B cell (primary cell): ENCODE results near the gene TMEM128. TPM values are rescaled to one million over a fixed set of nuclear protein-coding genes. Genes with fewer than 3 reads are reported as not detected.

ENCODE experiments used
- ATAC-seq: fragments of 200-7000 bp; cut with Tn5 transposase; one replicate; pipeline ENCODE4 v1.10.0; 2021; ENCODE audit warnings: low read depth, mild to moderate bottlenecking, moderate number of reproducible peaks, moderate library complexity
- CTCF ChIA-PET: fragments of 350-600 bp; sonication (Branson Sonifier 250); formaldehyde crosslinking; loops from one replicate; lab custom pipeline; 2021; ENCODE audit warnings: antibody characterized with exemption, inconsistent platforms; lab: Charles Lee
- POLR2A ChIA-PET: fragments of 350-600 bp; sonication (Branson Sonifier 250); formaldehyde crosslinking; loops from one replicate; lab custom pipeline; 2021; ENCODE audit warnings: antibody characterized with exemption; lab: Charles Lee
- DNase-seq: peaks from one replicate; pipeline ENCODE4 v3.0.0; 2013
- H2AFZ ChIP-seq: 2 replicates; pipeline ENCODE4 v1.6.1; 2012; ENCODE audit warnings: mild to moderate bottlenecking, low read depth, low read length; ENCODE audit not compliant: insufficient read depth, poor library complexity, severe bottlenecking
- H3K27ac ChIP-seq, 2 donors: 1 replicate in 1 of 2; 2 replicates in 1 of 2; pipeline ENCODE4 v1.5.1; 2012 to 2013; ENCODE audit warnings: low read length in 2 of 2, mild to moderate bottlenecking in 2 of 2, moderate library complexity in 1 of 2
- H3K27me3 ChIP-seq, 4 experiments: fragments of 200-600 bp in 1 of 4; sonication (generic) in 1 of 4; replicated peaks in 1 of 4; 1 replicate in 2 of 4; 2 replicates in 2 of 4; pipeline versions ENCODE4 v1.6.1 to v1.7.0; 2013 to 2016; ENCODE audit warnings: low read length in 3 of 4, mild to moderate bottlenecking in 2 of 4, mixed read lengths in 1 of 4, moderate library complexity in 1 of 4; ENCODE audit not compliant: insufficient read depth in 4 of 4, control insufficient read depth in 3 of 4; ENCODE audit errors: control extremely low read depth in 1 of 4
- H3K36me3 ChIP-seq, 2 experiments: replicated peaks in 1 of 2; 1 replicate in 1 of 2; 2 replicates in 1 of 2; pipeline versions ENCODE4 v1.6.1 to v1.7.1; 2013; ENCODE audit warnings: low read length in 1 of 2; ENCODE audit not compliant: insufficient read depth in 2 of 2, control insufficient read depth in 1 of 2; ENCODE audit errors: control extremely low read depth in 1 of 2, extremely low read depth in 1 of 2
- H3K4me1 ChIP-seq, 2 donors: fragments of 200-600 bp in 1 of 2; sonication (generic) in 1 of 2; 1 replicate in 1 of 2; 2 replicates in 1 of 2; pipeline versions ENCODE4 v1.5.1 to v1.6.1; 2013 to 2017; ENCODE audit warnings: low read length in 2 of 2; ENCODE audit not compliant: control insufficient read depth in 2 of 2, insufficient read depth in 2 of 2
- H3K4me2 ChIP-seq: replicated peaks from 2 replicates; pipeline ENCODE3; 2012; ENCODE audit warnings: mild to moderate bottlenecking, low read depth, low read length; ENCODE audit not compliant: poor library complexity, severe bottlenecking
- H3K4me3 ChIP-seq, 5 experiments: fragments of 200-600 bp in 1 of 5; sonication (generic) in 1 of 5; 1 replicate in 3 of 5; 2 replicates in 2 of 5; pipeline versions ENCODE4 v1.5.1 to v1.7.0; 2011 to 2016; ENCODE audit warnings: low read length in 4 of 5, mild to moderate bottlenecking in 4 of 5, low read depth in 2 of 5, control low read depth in 1 of 5, moderate library complexity in 1 of 5; ENCODE audit not compliant: insufficient read depth in 1 of 5; ENCODE audit errors: control extremely low read depth in 1 of 5, extremely low read depth in 1 of 5
- H3K79me2 ChIP-seq: fragments of 200-600 bp; sonication (generic); one replicate; pipeline ENCODE4 v1.6.0; 2016; ENCODE audit warnings: low read length; ENCODE audit not compliant: control insufficient read depth, insufficient read depth
- H3K9ac ChIP-seq: fragments of 200-600 bp; sonication (generic); 2 replicates; pipeline ENCODE4 v1.6.1; 2017; ENCODE audit warnings: mild to moderate bottlenecking, low read length, moderate library complexity
- H3K9me3 ChIP-seq, 3 donors: one replicate each; pipeline versions ENCODE4 v1.6.1 to v1.7.1; 2013; ENCODE audit warnings: low read length in 2 of 3; ENCODE audit not compliant: control insufficient read depth in 2 of 3, insufficient read depth in 1 of 3; ENCODE audit errors: control extremely low read depth in 1 of 3
- H4K20me1 ChIP-seq: 2 replicates; pipeline ENCODE4 v1.6.0; 2012; ENCODE audit warnings: mild to moderate bottlenecking, low read length; ENCODE audit not compliant: insufficient read depth, control insufficient read depth, poor library complexity, severe bottlenecking
- H3K27ac Mint-ChIP-seq: one replicate; pipeline ENCODE4 v1.8.0; 2021; ENCODE audit warnings: mixed read lengths
- H3K27me3 Mint-ChIP-seq: one replicate; pipeline ENCODE4 v1.8.0; 2021; ENCODE audit warnings: mixed read lengths
- H3K4me1 Mint-ChIP-seq: one replicate; pipeline ENCODE4 v1.8.0; 2021; ENCODE audit warnings: mixed read lengths
- H3K4me3 Mint-ChIP-seq: one replicate; pipeline ENCODE4 v1.8.0; 2021; ENCODE audit warnings: mixed read lengths
- H3K9me3 Mint-ChIP-seq: one replicate; pipeline ENCODE4 v1.8.0; 2022; ENCODE audit warnings: mixed read lengths; ENCODE audit not compliant: insufficient read depth
- EZH2 ChIP-seq: IDR thresholded peaks from 2 replicates; pipeline ENCODE4 v1.6.1; 2012; ENCODE audit warnings: borderline replicate concordance, low read depth, mild to moderate bottlenecking, moderate library complexity, low read length; ENCODE audit not compliant: insufficient read depth, poor library complexity, severe bottlenecking
- WGBS: methylation state at CpG from one replicate; pipeline ENCODE4 v1.1.5; 2013; ENCODE audit warnings: missing lambda C conversion rate; ENCODE audit not compliant: insufficient coverage; 5-methylcytosine and 5-hydroxymethylcytosine counted together
- intact Hi-C: fragments of 100-400 bp; cut with micrococcal nuclease; formaldehyde crosslinking; loops from one replicate; pipeline ENCODE4 v1.10.0; 2022
- polyA plus RNA-seq: library from polyadenylated mRNA; depleted of rRNA; stranded (reverse); fragments of >200 nt; gene quantifications from 2 replicates; pipeline ENCODE4 v1.2.3, GENCODE V29; 2012
- total RNA-seq, 2 donors: library from RNA; stranded (reverse); fragments of 120-200 nt in 1 of 2; gene quantifications; 1 replicate in 1 of 2; 2 replicates in 1 of 2; pipeline versions ENCODE4 v1.2.3 to v1.2.4, GENCODE V29; 2013 to 2022
- TF ChIP-seq, protein P1 (sequence below): fragments of 200-600 bp; IDR thresholded peaks from one replicate; pipeline ENCODE4 v1.8.0; 2022; ENCODE audit warnings: antibody characterized with exemption, mild to moderate bottlenecking

TMEM128 gene
- total and polyA plus RNA-seq, 2 donors (not counting 1 experiment from before 2014, with no cell fraction given): 10.2 to 17.3 TPM

DNA sequence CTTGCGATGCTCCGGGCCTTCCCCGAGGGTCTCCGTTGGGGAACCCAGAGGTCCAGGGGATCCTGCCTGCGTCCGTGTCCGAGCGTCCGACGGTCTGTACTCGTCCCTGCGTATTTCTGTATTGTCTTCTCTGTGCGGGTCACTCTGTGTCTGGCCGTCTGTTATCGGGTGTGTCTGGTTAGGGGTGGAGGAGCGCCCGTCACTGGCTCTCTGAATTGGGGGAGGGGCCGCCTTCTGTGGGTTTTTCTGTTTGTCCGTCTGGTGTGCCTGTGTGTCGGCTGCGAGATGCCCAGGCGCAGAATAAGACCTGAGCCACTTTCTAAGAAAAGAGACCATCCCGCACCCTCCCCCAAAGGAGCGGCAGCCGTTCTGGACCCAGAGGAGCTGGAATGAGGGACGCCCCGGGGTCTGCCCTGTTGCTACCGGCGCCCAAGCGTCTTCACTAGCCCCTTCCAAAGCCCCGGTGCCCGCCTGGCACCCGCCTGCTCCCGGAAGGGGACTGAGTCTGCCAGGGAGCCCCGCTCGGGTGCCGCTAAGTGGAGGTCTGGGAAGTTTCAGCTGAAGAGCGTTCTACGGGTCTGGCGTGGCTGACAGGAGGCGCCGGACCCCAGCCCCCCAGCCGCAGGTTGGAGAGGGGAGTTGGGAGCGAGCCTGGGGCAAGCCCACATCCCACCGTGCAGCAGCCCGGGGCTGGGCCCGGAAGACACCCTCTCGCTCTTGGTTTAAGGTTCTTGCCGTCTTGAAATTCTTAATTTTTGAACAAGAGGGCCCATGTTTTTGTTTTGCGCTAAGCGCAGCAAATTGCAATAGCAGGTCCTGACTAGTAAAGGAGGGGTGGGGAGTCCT lies 20.3 kb downstream of the TMEM128 start:
- H3K27ac ChIP-seq: no peak overlapping the region
- Mint-ChIP-seq H3K9me3 (peaks cover under 1% of the 10 kb centered on the region), H3K4me1 (peaks cover 11% of the 10 kb centered on the region), H3K4me3 (no peak overlapping the region), H3K27ac (no peak overlapping the region), H3K27me3 (peaks cover 49% of the 10 kb centered on the region)
- H3K4me1 ChIP-seq: no peaks in the 10 kb centered on the region
- CTCF ChIA-PET: no interaction called here
- ATAC-seq: no peak
- peaks cover 0 to 13% (median 0%) of the 10 kb centered on the region in 3 donors for H3K9me3 ChIP-seq
- no peaks in the 10 kb centered on the region for H3K36me3 ChIP-seq
- no peak for DNase-seq
- peaks cover 0 to 28% (median 1%) of the 10 kb centered on the region in 4 experiments for H3K27me3 ChIP-seq
- no peak overlapping the region for H3K4me3 ChIP-seq
- 15% methylated on average over 41 of the region's 51 CpGs for WGBS
- H3K79me2 ChIP-seq: no peaks in the 10 kb centered on the region
- H3K9ac ChIP-seq: no peak overlapping the region
- TF ChIP-seq EZH2: no peak
- TF ChIP-seq, protein P1, sequence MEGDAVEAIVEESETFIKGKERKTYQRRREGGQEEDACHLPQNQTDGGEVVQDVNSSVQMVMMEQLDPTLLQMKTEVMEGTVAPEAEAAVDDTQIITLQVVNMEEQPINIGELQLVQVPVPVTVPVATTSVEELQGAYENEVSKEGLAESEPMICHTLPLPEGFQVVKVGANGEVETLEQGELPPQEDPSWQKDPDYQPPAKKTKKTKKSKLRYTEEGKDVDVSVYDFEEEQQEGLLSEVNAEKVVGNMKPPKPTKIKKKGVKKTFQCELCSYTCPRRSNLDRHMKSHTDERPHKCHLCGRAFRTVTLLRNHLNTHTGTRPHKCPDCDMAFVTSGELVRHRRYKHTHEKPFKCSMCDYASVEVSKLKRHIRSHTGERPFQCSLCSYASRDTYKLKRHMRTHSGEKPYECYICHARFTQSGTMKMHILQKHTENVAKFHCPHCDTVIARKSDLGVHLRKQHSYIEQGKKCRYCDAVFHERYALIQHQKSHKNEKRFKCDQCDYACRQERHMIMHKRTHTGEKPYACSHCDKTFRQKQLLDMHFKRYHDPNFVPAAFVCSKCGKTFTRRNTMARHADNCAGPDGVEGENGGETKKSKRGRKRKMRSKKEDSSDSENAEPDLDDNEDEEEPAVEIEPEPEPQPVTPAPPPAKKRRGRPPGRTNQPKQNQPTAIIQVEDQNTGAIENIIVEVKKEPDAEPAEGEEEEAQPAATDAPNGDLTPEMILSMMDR: no peak
- intact Hi-C loops: no loop called here
- H2AFZ ChIP-seq: no peak overlapping the region
- H3K4me2 ChIP-seq: no peak overlapping the region
- POLR2A ChIA-PET: no interaction called here
- no peaks in the 10 kb centered on the region for H4K20me1 ChIP-seq
